Keratinocyte (primary cell): ENCODE results near the gene MRC2. TPM values are rescaled to one million over a fixed set of nuclear protein-coding genes. Genes with fewer than 3 reads are reported as not detected.

ENCODE experiments used
- DNase-seq: peaks from one replicate; pipeline ENCODE4 v3.0.0-alpha.2; 2011; ENCODE audit warnings: low read depth, missing footprints, low spot score
- FAIRE-seq: peaks from 2 replicates; lab custom pipeline; 2011; peaks lifted over from hg19 to GRCh38; lab: Jason Lieb, UNC
- H2AFZ ChIP-seq: 2 replicates; pipeline ENCODE4 v1.6.0; 2012; ENCODE audit warnings: low read length, control low read depth, inconsistent platforms; ENCODE audit not compliant: control insufficient read depth
- H3K27ac ChIP-seq: 2 replicates; pipeline ENCODE4 v1.5.1; 2011; ENCODE audit warnings: low read length; ENCODE audit not compliant: control insufficient read depth, insufficient read depth
- H3K27me3 ChIP-seq: 3 replicates; pipeline ENCODE4 v1.6.0; 2011; ENCODE audit warnings: low read length; ENCODE audit not compliant: control insufficient read depth, insufficient read depth; ENCODE audit errors: extremely low read depth
- H3K36me3 ChIP-seq, 2 experiments: 2 replicates in 1 of 2; 3 replicates in 1 of 2; pipeline ENCODE4 v1.5.1; 2011; ENCODE audit warnings: low read length in 2 of 2, mild to moderate bottlenecking in 1 of 2; ENCODE audit not compliant: control insufficient read depth in 2 of 2, insufficient read depth in 2 of 2; ENCODE audit errors: extremely low read depth in 1 of 2
- H3K4me1 ChIP-seq: 3 replicates; pipeline ENCODE4 v1.5.1; 2011; ENCODE audit warnings: low read length; ENCODE audit not compliant: control insufficient read depth, insufficient read depth; ENCODE audit errors: extremely low read depth
- H3K4me2 ChIP-seq: 3 replicates; pipeline ENCODE4 v1.6.0; 2011; ENCODE audit warnings: low read depth, low read length; ENCODE audit not compliant: control insufficient read depth, insufficient read depth; ENCODE audit errors: extremely low read depth
- H3K4me3 ChIP-seq, 3 experiments: fragments of 200-600 bp in 1 of 3; sonication (generic) in 1 of 3; 2 replicates in 2 of 3; 3 replicates in 1 of 3; pipeline ENCODE4 v1.5.1; 2011 to 2016; ENCODE audit warnings: low read length in 3 of 3, mild to moderate bottlenecking in 3 of 3, control low read depth in 2 of 3, inconsistent platforms in 1 of 3, low read depth in 1 of 3, mixed read lengths in 1 of 3, mixed run types in 1 of 3, moderate library complexity in 1 of 3; ENCODE audit not compliant: control insufficient read depth in 2 of 3, insufficient read depth in 2 of 3; ENCODE audit errors: extremely low read depth in 1 of 3
- H3K79me2 ChIP-seq: 2 replicates; pipeline ENCODE4 v1.6.0; 2012; ENCODE audit warnings: low read length; ENCODE audit not compliant: control insufficient read depth, insufficient read depth
- H3K9ac ChIP-seq: 3 replicates; pipeline ENCODE4 v1.6.0; 2011; ENCODE audit warnings: low read length; ENCODE audit not compliant: control insufficient read depth, insufficient read depth; ENCODE audit errors: extremely low read depth
- H3K9me1 ChIP-seq: 3 replicates; pipeline ENCODE4 v1.6.0; 2011; ENCODE audit warnings: low read length; ENCODE audit not compliant: control insufficient read depth, insufficient read depth; ENCODE audit errors: extremely low read depth
- H3K9me3 ChIP-seq: 2 replicates; pipeline ENCODE4 v1.5.1; 2012; ENCODE audit warnings: low read depth, low read length; ENCODE audit not compliant: control insufficient read depth
- H4K20me1 ChIP-seq: 3 replicates; pipeline ENCODE4 v1.6.0; 2011; ENCODE audit warnings: low read length; ENCODE audit not compliant: control insufficient read depth, insufficient read depth; ENCODE audit errors: extremely low read depth
- CTCF ChIP-seq, 3 experiments: IDR thresholded peaks in 1 of 3; conservative IDR thresholded peaks in 1 of 3; optimal IDR thresholded peaks in 1 of 3; 2 replicates in 2 of 3; 3 replicates in 1 of 3; pipeline versions ENCODE3 to v1.5.1; 2011; ENCODE audit warnings: low read length in 3 of 3, mild to moderate bottlenecking in 3 of 3, moderate library complexity in 2 of 3, control low read depth in 1 of 3, inconsistent platforms in 1 of 3; ENCODE audit not compliant: insufficient read depth in 2 of 3; ENCODE audit errors: extremely low read depth in 1 of 3
- EZH2 ChIP-seq: IDR thresholded peaks from one replicate; pipeline ENCODE4 v1.6.1; 2012; ENCODE audit warnings: inconsistent platforms, mild to moderate bottlenecking, low read length, moderate library complexity
- dilution Hi-C: fragments of 300-500 bp; cut with MboI; formaldehyde crosslinking; loops from one replicate; pipeline ENCODE4 v1.7.0; 2020; ENCODE audit warnings: low sequenced_read_pairs; ENCODE audit not compliant: extremely low pct_ligation_motif_present
- polyA plus RNA-seq, 5 experiments: library from polyadenylated mRNA; depleted of rRNA in 3 of 5; stranded (reverse) in 3 of 5; stranded (forward) in 1 of 5; unstranded in 1 of 5; fragments of >200 nt; gene quantifications; 1 replicate in 1 of 5; 2 replicates in 3 of 5; 3 replicates in 1 of 5; pipeline versions ENCODE4 v1.2.1 to v1.2.3, GENCODE V29; 2011 to 2012; ENCODE audit warnings: missing spikeins in 2 of 5, low read depth in 1 of 5, low replicate concordance in 1 of 5

Gene MRC2
- polyA plus RNA-seq, 1 donor (not counting 4 experiments of a cell fraction or from before 2014, with no cell fraction given), result 14.0 TPM

DNA sequence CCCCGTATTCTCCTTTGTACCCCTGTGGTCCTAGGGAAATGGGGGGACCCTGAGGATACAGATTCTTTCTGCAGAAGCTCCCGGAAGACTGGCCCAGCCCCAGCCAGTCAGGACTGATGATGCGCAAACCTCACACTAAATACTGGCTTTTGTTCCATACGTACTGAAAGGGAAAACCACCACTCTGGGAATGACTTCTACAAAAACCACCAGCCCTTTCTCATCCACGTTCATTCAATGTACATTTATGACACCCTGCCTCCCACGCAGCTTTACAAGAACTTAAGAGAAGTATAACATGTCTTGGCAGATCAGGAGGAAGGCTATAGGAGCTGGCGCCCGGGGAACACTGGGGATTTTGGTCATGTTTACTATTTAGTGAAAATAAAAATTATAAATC is 110.0 kb downstream of the MRC2 start:
- H3K4me2 ChIP-seq, result peak overlapping the region; percentile 49
- H3K27me3 ChIP-seq, result no peaks in the 10 kb centered on the region
- FAIRE-seq, result peak; percentile 65
- H3K79me2 ChIP-seq, result no peaks in the 10 kb centered on the region
- H2AFZ ChIP-seq, result peak overlapping the region; percentile 58
- no peaks in the 10 kb centered on the region for H3K36me3 ChIP-seq
- H4K20me1 ChIP-seq, result no peaks in the 10 kb centered on the region
- no peak for DNase-seq
- TF ChIP-seq EZH2 (no peak), CTCF (optimal IDR thresholded peaks at IDR 0.05 in 1 of 3, IDR thresholded peaks at IDR 0.05 in 1 of 3, conservative IDR thresholded peaks at IDR 0.05 in 1 of 3; ENCODE audit: extremely low read depth in 1 of 3, insufficient read depth in 2 of 3, low read length in 3 of 3) (no peak)
- H3K4me3 ChIP-seq, result no peak overlapping the region
- H3K27ac ChIP-seq, result peak overlapping the region; percentile 22
- no peak overlapping the region for H3K9ac ChIP-seq
- dilution Hi-C loops, result no loop called here
- H3K9me1 ChIP-seq, result no peaks in the 10 kb centered on the region
- H3K4me1 ChIP-seq, result peaks cover 11% of the 10 kb centered on the region
- H3K9me3 ChIP-seq, result no peaks in the 10 kb centered on the region

- H3K27ac ChIP-seq, result no peak overlapping the region
- no peak overlapping the region for H3K4me3 ChIP-seq
- no peaks in the 10 kb centered on the region for H3K27me3 ChIP-seq
- H3K4me1 ChIP-seq, result peaks cover 11% of the 10 kb centered on the region
- H3K9me3 ChIP-seq, result no peaks in the 10 kb centered on the region
- no peaks in the 10 kb centered on the region for H3K79me2 ChIP-seq
- H2AFZ ChIP-seq, result peak overlapping the region; percentile 58
- no peaks in the 10 kb centered on the region for H3K9me1 ChIP-seq
- dilution Hi-C loops, result no loop called here
- H3K4me2 ChIP-seq, result no peak overlapping the region
- no peaks in the 10 kb centered on the region for H4K20me1 ChIP-seq
- FAIRE-seq (no peak), DNase-seq (no peak)
- TF ChIP-seq EZH2 (no peak), CTCF (optimal IDR thresholded peaks at IDR 0.05 in 1 of 3, IDR thresholded peaks at IDR 0.05 in 1 of 3, conservative IDR thresholded peaks at IDR 0.05 in 1 of 3; ENCODE audit: extremely low read depth in 1 of 3, insufficient read depth in 2 of 3, low read length in 3 of 3) (no peak)
- no peaks in the 10 kb centered on the region for H3K36me3 ChIP-seq
- no peak overlapping the region for H3K9ac ChIP-seq
These were observed 110.8 kb downstream of the MRC2 start for GRCh38 chr17:62738281-62738680.
